SK-N-SH treated with all-trans-retinoic acid at 6 μM for 48 hours (cell line): ENCODE results near the gene EHD4.

Source experiments
- BACH2 ChIP-seq: fragments of 250-450 bp; sonication (Bioruptor Pico); IDR thresholded peaks from 2 replicates; pipeline ENCODE4 v1.9.0; 2021; ENCODE audit warnings: mild to moderate bottlenecking, borderline replicate concordance
- CSDC2 ChIP-seq: fragments of 250-450 bp; sonication (Bioruptor Pico); IDR thresholded peaks from 2 replicates; pipeline ENCODE4 v1.5.0; 2020; ENCODE audit warnings: mild to moderate bottlenecking, moderate library complexity
- GLIS3 ChIP-seq: fragments of 250-450 bp; sonication (Bioruptor Pico); IDR thresholded peaks from 2 replicates; pipeline ENCODE4 v1.5.0; 2020; ENCODE audit warnings: mild to moderate bottlenecking, moderate library complexity
- PPARA ChIP-seq: fragments of 250-450 bp; sonication (Bioruptor Pico); IDR thresholded peaks from 2 replicates; pipeline ENCODE4 v1.5.0; 2020; ENCODE audit warnings: mild to moderate bottlenecking, borderline replicate concordance
- RARB ChIP-seq: fragments of 250-450 bp; sonication (Bioruptor Pico); IDR thresholded peaks from 2 replicates; pipeline ENCODE4 v1.8.0; 2021; ENCODE audit warnings: mild to moderate bottlenecking, moderate library complexity
- SNAI2 ChIP-seq: fragments of 250-450 bp; sonication (Bioruptor Pico); IDR thresholded peaks from 2 replicates; pipeline ENCODE4 v1.5.0; 2020; ENCODE audit warnings: mild to moderate bottlenecking, moderate library complexity
- ZFP3 ChIP-seq: fragments of 250-450 bp; sonication (Bioruptor Pico); IDR thresholded peaks from 2 replicates; pipeline ENCODE4 v1.5.0; 2020; ENCODE audit warnings: mild to moderate bottlenecking, moderate library complexity
- ZFP30 ChIP-seq: fragments of 450-650 bp; formaldehyde crosslinking; IDR thresholded peaks from 2 replicates; pipeline ENCODE4 v1.5.0; 2022; ENCODE audit warnings: mild to moderate bottlenecking, moderate library complexity
- ZNF8 ChIP-seq: fragments of 450-650 bp; formaldehyde crosslinking; IDR thresholded peaks from 2 replicates; pipeline ENCODE4 v1.5.0; 2020; ENCODE audit warnings: mild to moderate bottlenecking, moderate library complexity
- TF ChIP-seq, protein P1 (sequence below): fragments of 250-450 bp; sonication (Bioruptor Pico); IDR thresholded peaks from 2 replicates; pipeline ENCODE4 v1.8.0; 2020; ENCODE audit warnings: mild to moderate bottlenecking, moderate library complexity, borderline replicate concordance
- TF ChIP-seq, protein P2 (sequence below): fragments of 250-450 bp; sonication (Bioruptor Pico); IDR thresholded peaks from 2 replicates; pipeline ENCODE4 v1.5.1; 2020; ENCODE audit warnings: low read depth, mild to moderate bottlenecking, moderate library complexity
- TF ChIP-seq, protein P3 (sequence below): fragments of 250-450 bp; sonication (Bioruptor Pico); IDR thresholded peaks from 2 replicates; pipeline ENCODE4 v1.5.1; 2021; ENCODE audit warnings: mild to moderate bottlenecking, moderate library complexity

DNA sequence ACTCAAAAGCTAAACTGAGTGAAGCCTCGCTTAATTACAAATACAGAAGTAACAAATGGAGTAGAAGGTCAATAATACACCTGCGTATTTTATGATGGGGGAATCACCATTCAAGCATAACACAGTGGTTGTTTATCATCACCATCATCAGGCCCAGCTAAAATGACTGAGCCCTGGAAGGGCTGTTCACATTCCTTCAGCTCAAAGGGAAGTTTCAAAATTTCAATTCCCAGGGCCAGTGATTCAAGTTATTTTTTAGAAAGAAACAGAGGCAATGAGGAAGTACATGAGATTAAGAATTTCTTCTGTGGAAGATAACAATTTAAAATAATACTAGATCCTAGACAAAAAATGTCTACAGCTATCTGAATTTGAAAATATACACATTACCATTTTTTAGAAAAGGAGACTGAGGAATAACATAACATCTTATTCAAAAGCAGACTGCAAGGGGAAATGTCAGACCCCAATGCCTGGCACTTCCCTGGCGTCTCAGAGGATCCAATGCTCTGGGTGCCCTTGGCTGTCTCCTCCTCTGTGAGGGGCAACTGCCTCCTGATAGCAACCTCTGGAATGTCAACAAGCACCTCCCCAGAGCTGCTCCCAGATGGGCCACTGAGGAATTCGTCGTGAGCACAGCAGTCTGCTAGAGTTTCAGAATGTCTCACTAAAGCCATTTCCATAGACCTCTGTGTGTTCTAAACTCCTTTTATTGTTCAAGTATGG, 22.8 kb downstream of the EHD4 start:
- TF ChIP-seq BACH2 (no peak), ZNF8 (CRISPR knock-in tag) (no peak), CSDC2 (CRISPR knock-in tag) (no peak), RARB (CRISPR knock-in tag) (no peak), PPARA (CRISPR knock-in tag) (no peak), ZFP3 (no peak), SNAI2 (no peak), ZFP30 (CRISPR knock-in tag) (no peak), GLIS3 (CRISPR knock-in tag) (no peak)
- TF ChIP-seq, protein P1, sequence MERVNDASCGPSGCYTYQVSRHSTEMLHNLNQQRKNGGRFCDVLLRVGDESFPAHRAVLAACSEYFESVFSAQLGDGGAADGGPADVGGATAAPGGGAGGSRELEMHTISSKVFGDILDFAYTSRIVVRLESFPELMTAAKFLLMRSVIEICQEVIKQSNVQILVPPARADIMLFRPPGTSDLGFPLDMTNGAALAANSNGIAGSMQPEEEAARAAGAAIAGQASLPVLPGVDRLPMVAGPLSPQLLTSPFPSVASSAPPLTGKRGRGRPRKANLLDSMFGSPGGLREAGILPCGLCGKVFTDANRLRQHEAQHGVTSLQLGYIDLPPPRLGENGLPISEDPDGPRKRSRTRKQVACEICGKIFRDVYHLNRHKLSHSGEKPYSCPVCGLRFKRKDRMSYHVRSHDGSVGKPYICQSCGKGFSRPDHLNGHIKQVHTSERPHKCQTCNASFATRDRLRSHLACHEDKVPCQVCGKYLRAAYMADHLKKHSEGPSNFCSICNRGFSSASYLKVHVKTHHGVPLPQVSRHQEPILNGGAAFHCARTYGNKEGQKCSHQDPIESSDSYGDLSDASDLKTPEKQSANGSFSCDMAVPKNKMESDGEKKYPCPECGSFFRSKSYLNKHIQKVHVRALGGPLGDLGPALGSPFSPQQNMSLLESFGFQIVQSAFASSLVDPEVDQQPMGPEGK (CRISPR knock-in tag), result no peak
- TF ChIP-seq, protein P2, sequence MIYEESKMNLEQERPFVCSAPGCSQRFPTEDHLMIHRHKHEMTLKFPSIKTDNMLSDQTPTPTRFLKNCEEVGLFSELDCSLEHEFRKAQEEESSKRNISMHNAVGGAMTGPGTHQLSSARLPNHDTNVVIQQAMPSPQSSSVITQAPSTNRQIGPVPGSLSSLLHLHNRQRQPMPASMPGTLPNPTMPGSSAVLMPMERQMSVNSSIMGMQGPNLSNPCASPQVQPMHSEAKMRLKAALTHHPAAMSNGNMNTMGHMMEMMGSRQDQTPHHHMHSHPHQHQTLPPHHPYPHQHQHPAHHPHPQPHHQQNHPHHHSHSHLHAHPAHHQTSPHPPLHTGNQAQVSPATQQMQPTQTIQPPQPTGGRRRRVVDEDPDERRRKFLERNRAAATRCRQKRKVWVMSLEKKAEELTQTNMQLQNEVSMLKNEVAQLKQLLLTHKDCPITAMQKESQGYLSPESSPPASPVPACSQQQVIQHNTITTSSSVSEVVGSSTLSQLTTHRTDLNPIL, result no peak
- TF ChIP-seq, protein P3, sequence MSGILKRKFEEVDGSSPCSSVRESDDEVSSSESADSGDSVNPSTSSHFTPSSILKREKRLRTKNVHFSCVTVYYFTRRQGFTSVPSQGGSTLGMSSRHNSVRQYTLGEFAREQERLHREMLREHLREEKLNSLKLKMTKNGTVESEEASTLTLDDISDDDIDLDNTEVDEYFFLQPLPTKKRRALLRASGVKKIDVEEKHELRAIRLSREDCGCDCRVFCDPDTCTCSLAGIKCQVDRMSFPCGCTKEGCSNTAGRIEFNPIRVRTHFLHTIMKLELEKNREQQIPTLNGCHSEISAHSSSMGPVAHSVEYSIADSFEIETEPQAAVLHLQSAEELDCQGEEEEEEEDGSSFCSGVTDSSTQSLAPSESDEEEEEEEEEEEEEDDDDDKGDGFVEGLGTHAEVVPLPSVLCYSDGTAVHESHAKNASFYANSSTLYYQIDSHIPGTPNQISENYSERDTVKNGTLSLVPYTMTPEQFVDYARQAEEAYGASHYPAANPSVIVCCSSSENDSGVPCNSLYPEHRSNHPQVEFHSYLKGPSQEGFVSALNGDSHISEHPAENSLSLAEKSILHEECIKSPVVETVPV (CRISPR knock-in tag), result no peak
